ENCODE data around the gene BRAF. TPM values are rescaled to one million over a fixed set of nuclear protein-coding genes. Genes with fewer than 3 reads are reported as not detected.

Gene BRAF
- polyA plus RNA-seq, 2 donors, result 4.2 to 7.6 TPM

GRCh38 chr7:140867467-140868462 is 57.0 kb downstream of the BRAF start:
- Histone ChIP-seq H3K4me3 (ENCODE audit: low read depth in 1 of 2, low read length in 2 of 2) (no peak overlapping the region), H3K9me3 (ENCODE audit: control insufficient read depth in 2 of 2, insufficient read depth in 1 of 2, low read depth in 1 of 2, low read length in 1 of 2) (no peaks in the 10 kb centered on the region), H3K27ac (ENCODE audit: low read depth in 2 of 2, low read length in 1 of 2) (no peak overlapping the region), H3K4me1 (ENCODE audit: control insufficient read depth in 2 of 2, insufficient read depth in 2 of 2, low read length in 1 of 2) (no peaks in the 10 kb centered on the region), H3K36me3 (ENCODE audit: control insufficient read depth in 2 of 2, insufficient read depth in 2 of 2, low read length in 1 of 2) (peaks cover 0 to 3% of the 10 kb centered on the region in 2 donors), H3K27me3 (ENCODE audit: control insufficient read depth in 1 of 2, insufficient read depth in 2 of 2, low read length in 2 of 2) (no peaks in the 10 kb centered on the region)
- 92 to 94% methylated on average over 5 of the region's 5 CpGs for WGBS, 2 donors

GRCh38 chr7:140866926-140867325 is 57.8 kb downstream of the BRAF start:
- Histone ChIP-seq H3K9me3 (ENCODE audit: control insufficient read depth in 2 of 2, insufficient read depth in 1 of 2, low read depth in 1 of 2, low read length in 1 of 2) (no peaks in the 10 kb centered on the region), H3K36me3 (ENCODE audit: control insufficient read depth in 2 of 2, insufficient read depth in 2 of 2, low read length in 1 of 2) (peaks cover 0 to 3% of the 10 kb centered on the region in 2 donors), H3K4me3 (ENCODE audit: low read depth in 1 of 2, low read length in 2 of 2) (no peak overlapping the region), H3K27ac (ENCODE audit: low read depth in 2 of 2, low read length in 1 of 2) (no peak overlapping the region), H3K4me1 (ENCODE audit: control insufficient read depth in 2 of 2, insufficient read depth in 2 of 2, low read length in 1 of 2) (no peaks in the 10 kb centered on the region), H3K27me3 (ENCODE audit: control insufficient read depth in 1 of 2, insufficient read depth in 2 of 2, low read length in 2 of 2) (no peaks in the 10 kb centered on the region)

- H3K4me1 ChIP-seq (ENCODE audit: control insufficient read depth in 2 of 2, insufficient read depth in 2 of 2, low read length in 1 of 2), result no peaks in the 10 kb centered on the region
- no peaks in the 10 kb centered on the region for H3K9me3 ChIP-seq (ENCODE audit: control insufficient read depth in 2 of 2, insufficient read depth in 1 of 2, low read depth in 1 of 2, low read length in 1 of 2)
- no peak overlapping the region for H3K27ac ChIP-seq (ENCODE audit: low read depth in 2 of 2, low read length in 1 of 2)
- peaks cover 0 to 3% of the 10 kb centered on the region in 2 donors for H3K36me3 ChIP-seq (ENCODE audit: control insufficient read depth in 2 of 2, insufficient read depth in 2 of 2, low read length in 1 of 2)
- H3K4me3 ChIP-seq (ENCODE audit: low read depth in 1 of 2, low read length in 2 of 2), result no peak overlapping the region
- 98% methylated on average over 3 of the region's 3 CpGs for WGBS, 2 donors
- no peaks in the 10 kb centered on the region for H3K27me3 ChIP-seq (ENCODE audit: control insufficient read depth in 1 of 2, insufficient read depth in 2 of 2, low read length in 2 of 2)
These were observed 60.0 kb downstream of the BRAF start for GRCh38 chr7:140864732-140865131.

- H3K27ac ChIP-seq (ENCODE audit: low read depth in 2 of 2, low read length in 1 of 2), result no peak overlapping the region
- no peaks in the 10 kb centered on the region for H3K9me3 ChIP-seq (ENCODE audit: control insufficient read depth in 2 of 2, insufficient read depth in 1 of 2, low read depth in 1 of 2, low read length in 1 of 2)
- no peaks in the 10 kb centered on the region for H3K4me1 ChIP-seq (ENCODE audit: control insufficient read depth in 2 of 2, insufficient read depth in 2 of 2, low read length in 1 of 2)
- 97 to 98% methylated on average over 4 of the region's 4 CpGs for WGBS, 2 donors
- H3K36me3 ChIP-seq (ENCODE audit: control insufficient read depth in 2 of 2, insufficient read depth in 2 of 2, low read length in 1 of 2), result peaks cover 0 to 3% of the 10 kb centered on the region in 2 donors
- H3K27me3 ChIP-seq (ENCODE audit: control insufficient read depth in 1 of 2, insufficient read depth in 2 of 2, low read length in 2 of 2), result no peaks in the 10 kb centered on the region
- H3K4me3 ChIP-seq (ENCODE audit: low read depth in 1 of 2, low read length in 2 of 2), result no peak overlapping the region
These were observed 60.9 kb downstream of the BRAF start for GRCh38 chr7:140863867-140864266.

GRCh38 chr7:140863184-140863583 is 61.5 kb downstream of the BRAF start:
- Histone ChIP-seq H3K9me3 (ENCODE audit: control insufficient read depth in 2 of 2, insufficient read depth in 1 of 2, low read depth in 1 of 2, low read length in 1 of 2) (no peaks in the 10 kb centered on the region), H3K36me3 (ENCODE audit: control insufficient read depth in 2 of 2, insufficient read depth in 2 of 2, low read length in 1 of 2) (peaks cover 0 to 3% of the 10 kb centered on the region in 2 donors), H3K27me3 (ENCODE audit: control insufficient read depth in 1 of 2, insufficient read depth in 2 of 2, low read length in 2 of 2) (no peaks in the 10 kb centered on the region), H3K27ac (ENCODE audit: low read depth in 2 of 2, low read length in 1 of 2) (no peak overlapping the region), H3K4me1 (ENCODE audit: control insufficient read depth in 2 of 2, insufficient read depth in 2 of 2, low read length in 1 of 2) (no peaks in the 10 kb centered on the region), H3K4me3 (ENCODE audit: low read depth in 1 of 2, low read length in 2 of 2) (no peak overlapping the region)
- WGBS, 2 donors, result 90 to 91% methylated on average over 2 of the region's 2 CpGs

- H3K27me3 ChIP-seq (ENCODE audit: control insufficient read depth in 1 of 2, insufficient read depth in 2 of 2, low read length in 2 of 2), result no peaks in the 10 kb centered on the region
- 71 to 84% methylated on average over 2 of the region's 2 CpGs for WGBS, 2 donors
- no peaks in the 10 kb centered on the region for H3K4me1 ChIP-seq (ENCODE audit: control insufficient read depth in 2 of 2, insufficient read depth in 2 of 2, low read length in 1 of 2)
- H3K9me3 ChIP-seq (ENCODE audit: control insufficient read depth in 2 of 2, insufficient read depth in 1 of 2, low read depth in 1 of 2, low read length in 1 of 2), result no peaks in the 10 kb centered on the region
- no peaks in the 10 kb centered on the region for H3K36me3 ChIP-seq (ENCODE audit: control insufficient read depth in 2 of 2, insufficient read depth in 2 of 2, low read length in 1 of 2)
- H3K4me3 ChIP-seq (ENCODE audit: low read depth in 1 of 2, low read length in 2 of 2), result no peak overlapping the region
- no peak overlapping the region for H3K27ac ChIP-seq (ENCODE audit: low read depth in 2 of 2, low read length in 1 of 2)
These were observed 67.7 kb downstream of the BRAF start for GRCh38 chr7:140857048-140857447.

GRCh38 chr7:140841166-140841715 is 83.5 kb downstream of the BRAF start:
- Histone ChIP-seq H3K27ac (ENCODE audit: low read depth in 2 of 2, low read length in 1 of 2) (no peak overlapping the region), H3K4me1 (ENCODE audit: control insufficient read depth in 2 of 2, insufficient read depth in 2 of 2, low read length in 1 of 2) (no peaks in the 10 kb centered on the region), H3K9me3 (ENCODE audit: control insufficient read depth in 2 of 2, insufficient read depth in 1 of 2, low read depth in 1 of 2, low read length in 1 of 2) (no peaks in the 10 kb centered on the region), H3K4me3 (ENCODE audit: low read depth in 1 of 2, low read length in 2 of 2) (no peak overlapping the region), H3K27me3 (ENCODE audit: control insufficient read depth in 1 of 2, insufficient read depth in 2 of 2, low read length in 2 of 2) (no peaks in the 10 kb centered on the region), H3K36me3 (ENCODE audit: control insufficient read depth in 2 of 2, insufficient read depth in 2 of 2, low read length in 1 of 2) (no peaks in the 10 kb centered on the region)
- 39 to 55% methylated on average over 1 of the region's 1 CpG for WGBS, 2 donors

- no peak overlapping the region for H3K27ac ChIP-seq (ENCODE audit: low read depth in 2 of 2, low read length in 1 of 2)
- WGBS, 2 donors, result 90 to 93% methylated on average over 4 of the region's 4 CpGs
- H3K9me3 ChIP-seq (ENCODE audit: control insufficient read depth in 2 of 2, insufficient read depth in 1 of 2, low read depth in 1 of 2, low read length in 1 of 2), result no peaks in the 10 kb centered on the region
- H3K36me3 ChIP-seq (ENCODE audit: control insufficient read depth in 2 of 2, insufficient read depth in 2 of 2, low read length in 1 of 2), result peaks cover 0 to 3% of the 10 kb centered on the region in 2 donors
- no peaks in the 10 kb centered on the region for H3K4me1 ChIP-seq (ENCODE audit: control insufficient read depth in 2 of 2, insufficient read depth in 2 of 2, low read length in 1 of 2)
- H3K27me3 ChIP-seq (ENCODE audit: control insufficient read depth in 1 of 2, insufficient read depth in 2 of 2, low read length in 2 of 2), result no peaks in the 10 kb centered on the region
- H3K4me3 ChIP-seq (ENCODE audit: low read depth in 1 of 2, low read length in 2 of 2), result no peak overlapping the region
These were observed 93.0 kb downstream of the BRAF start for GRCh38 chr7:140831724-140832123.

GRCh38 chr7:140829720-140830119 is 95.0 kb downstream of the BRAF start:
- no peaks in the 10 kb centered on the region for H3K4me1 ChIP-seq (ENCODE audit: control insufficient read depth in 2 of 2, insufficient read depth in 2 of 2, low read length in 1 of 2)
- H3K9me3 ChIP-seq (ENCODE audit: control insufficient read depth in 2 of 2, insufficient read depth in 1 of 2, low read depth in 1 of 2, low read length in 1 of 2), result no peaks in the 10 kb centered on the region
- H3K4me3 ChIP-seq (ENCODE audit: low read depth in 1 of 2, low read length in 2 of 2), result no peak overlapping the region
- H3K36me3 ChIP-seq (ENCODE audit: control insufficient read depth in 2 of 2, insufficient read depth in 2 of 2, low read length in 1 of 2), result peaks cover 0 to 3% of the 10 kb centered on the region in 2 donors
- H3K27ac ChIP-seq (ENCODE audit: low read depth in 2 of 2, low read length in 1 of 2), result no peak overlapping the region
- WGBS, 2 donors, result 91 to 97% methylated on average over 1 of the region's 1 CpG
- H3K27me3 ChIP-seq (ENCODE audit: control insufficient read depth in 1 of 2, insufficient read depth in 2 of 2, low read length in 2 of 2), result no peaks in the 10 kb centered on the region

Data from esophagus (tissue), 2 donors.